NCI-H446 treated with DMSO at 0.1 percent for 48 hours (cell line): Measurements from ENCODE around the gene EPG5.

Source experiments
- DNase-seq: peaks from one replicate; lab custom pipeline; 2025; lab: John Stamatoyannopoulos, UW

The EPG5 gene

DNA sequence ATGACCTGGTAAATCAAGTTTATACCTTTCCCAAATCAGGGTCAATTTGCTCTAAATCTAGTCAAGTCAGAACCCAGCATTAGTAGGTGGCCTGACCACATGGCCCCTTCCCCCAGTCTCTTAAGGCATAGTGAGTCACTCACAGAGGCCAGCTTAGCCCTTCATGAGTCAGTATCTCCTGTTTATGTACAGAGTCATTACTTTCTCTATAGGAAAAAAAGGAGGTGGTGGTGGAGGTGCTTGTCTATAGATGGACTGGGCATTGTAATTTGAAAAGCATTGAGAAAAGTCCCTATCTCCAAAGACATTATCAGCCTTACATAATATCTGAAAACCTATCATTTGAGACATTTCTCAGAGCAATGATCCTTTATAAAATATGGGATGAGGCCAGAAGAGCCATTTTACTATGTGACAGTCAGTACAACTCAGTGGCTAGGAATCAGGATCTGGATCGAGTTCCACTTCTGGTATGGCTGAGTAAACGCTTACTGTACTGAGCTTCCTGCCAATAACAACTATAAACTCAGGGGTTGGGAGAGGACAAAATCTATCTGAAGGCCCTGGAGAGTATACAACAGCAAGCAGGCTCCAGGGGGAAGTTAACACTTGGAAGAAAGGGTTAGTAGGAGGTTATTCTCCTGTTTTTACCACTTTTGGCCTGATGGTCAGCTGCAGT is 164.2 kb downstream of the EPG5 start:
- DNase-seq: no peak

DNA sequence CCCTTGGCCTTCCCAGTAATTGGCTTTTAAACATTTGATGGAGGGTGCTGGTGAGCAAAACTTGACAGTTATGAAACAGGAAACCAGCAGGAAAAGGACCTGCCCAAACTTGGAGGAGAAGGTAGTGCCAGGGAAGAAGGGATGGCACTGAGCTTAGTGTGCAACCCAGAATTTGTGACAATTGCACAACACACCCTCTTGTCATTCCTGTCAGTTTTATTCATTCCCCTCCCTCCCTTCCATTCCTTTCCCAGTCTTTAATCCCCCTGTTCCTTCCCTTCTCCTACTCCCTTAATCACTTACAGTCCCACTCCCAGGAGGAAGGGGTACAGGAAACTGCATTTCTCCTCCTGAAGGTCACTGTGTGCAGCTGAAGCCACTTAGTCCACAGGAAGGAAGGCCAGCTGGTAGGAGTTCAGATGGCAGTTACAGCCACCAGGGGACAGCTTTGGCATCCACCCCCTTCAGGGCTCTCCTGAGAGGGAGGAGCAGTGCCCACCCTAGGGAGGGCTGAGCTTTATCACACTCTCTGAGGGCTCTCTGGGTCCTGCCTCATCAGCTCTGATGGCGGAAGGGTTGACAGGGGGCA is 165.6 kb downstream of the EPG5 start:
- DNase-seq: no peak
